OCI-LY7 (cell line): ENCODE measurements around the gene BOLA2.
"Not testable (repeated sequence)": the region's sequence is repeated elsewhere in the genome, so short reads cannot be mapped to it uniquely, and the experiment has no call there.

Experiments used
- CTCF ChIP-seq: fragments of 200-600 bp; sonication (generic); conservative IDR thresholded peaks from 2 replicates; pipeline ENCODE4 v1.5.1; 2014; ENCODE audit warnings: mild to moderate bottlenecking, antibody characterized with exemption, low read length, moderate library complexity, mixed read lengths
- EZH2phosphoT487 ChIP-seq: fragments of 200-600 bp; sonication (generic); IDR thresholded peaks from 2 replicates; pipeline ENCODE4 v1.6.1; 2018; ENCODE audit warnings: low read depth, borderline replicate concordance, mild to moderate bottlenecking, mixed run types, antibody characterized with exemption, low read length, moderate library complexity, mixed read lengths

- TF ChIP-seq CTCF, EZH2phosphoT487: not testable (repeated sequence)
Measured at GRCh38 chr16:29423587-29423986, 30.6 kb downstream of the BOLA2 start.
